ENCODE data around the gene ADAM33. TPM values are rescaled to one million over a fixed set of nuclear protein-coding genes. Genes with fewer than 3 reads are reported as not detected.

Gene ADAM33
- polyA plus RNA-seq, 2 donors = 27.3 to 83.1 TPM

DNA sequence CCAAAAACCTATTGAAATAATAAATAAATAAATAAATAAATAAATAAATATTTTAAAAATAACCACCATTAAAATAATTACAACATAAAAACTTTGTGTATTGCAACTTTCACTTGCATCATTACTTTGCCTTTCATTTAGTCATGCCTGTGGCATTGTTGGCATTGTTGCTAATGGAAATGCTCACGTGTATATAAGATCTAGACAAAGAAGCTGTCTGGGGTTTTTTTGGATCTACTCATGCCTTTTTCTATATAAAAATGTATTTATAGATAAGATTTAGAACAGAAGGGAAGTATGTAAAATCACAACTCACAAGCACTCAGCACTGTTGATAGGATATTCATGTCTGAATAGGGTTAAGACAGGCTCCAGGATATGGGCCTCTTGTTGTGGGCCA lies 46.5 kb downstream of the ADAM33 start:
- H3K4me3 ChIP-seq (ENCODE audit: low read depth in 1 of 2, low read length in 2 of 2) = no peak overlapping the region
- WGBS, 2 donors = 88 to 92% methylated on average over 1 of the region's 1 CpG
- peaks cover 0 to 5% of the 10 kb centered on the region in 2 donors for H3K36me3 ChIP-seq (ENCODE audit: control insufficient read depth in 2 of 2, insufficient read depth in 2 of 2, low read length in 1 of 2)
- H3K27ac ChIP-seq (ENCODE audit: low read depth in 2 of 2, low read length in 1 of 2) = no peak overlapping the region
- no peaks in the 10 kb centered on the region for H3K9me3 ChIP-seq (ENCODE audit: control insufficient read depth in 2 of 2, insufficient read depth in 1 of 2, low read depth in 1 of 2, low read length in 1 of 2)
- no peaks in the 10 kb centered on the region for H3K27me3 ChIP-seq (ENCODE audit: control insufficient read depth in 1 of 2, insufficient read depth in 2 of 2, low read length in 2 of 2)
- no peaks in the 10 kb centered on the region for H3K4me1 ChIP-seq (ENCODE audit: control insufficient read depth in 2 of 2, insufficient read depth in 2 of 2, low read length in 1 of 2)

DNA sequence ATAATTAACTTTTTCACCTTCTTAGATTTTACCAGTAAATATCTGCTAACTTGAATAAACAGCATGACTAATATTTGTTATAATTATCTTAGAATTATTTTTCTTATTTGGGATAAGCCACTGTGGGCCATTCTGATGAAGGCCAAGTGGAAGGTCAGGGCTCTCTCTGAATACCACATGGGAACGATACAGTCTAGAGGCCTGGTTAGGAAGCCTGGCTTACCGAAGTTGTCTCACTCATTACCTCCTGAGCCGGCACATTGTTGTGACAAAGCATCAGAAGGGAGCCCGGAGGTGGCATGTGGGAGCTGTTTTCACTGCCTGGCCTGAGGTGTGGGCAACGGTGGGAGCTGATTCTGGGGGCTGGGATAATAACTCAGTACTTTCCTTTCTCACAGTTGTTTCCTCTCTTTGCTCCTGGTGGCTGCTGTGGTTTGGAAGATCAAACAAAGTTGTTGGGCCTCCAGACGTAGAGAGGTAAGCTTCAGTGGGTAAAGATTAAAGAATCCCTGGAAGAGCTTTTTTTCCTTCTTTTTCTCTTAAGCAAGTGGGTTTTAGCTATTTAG lies 47.8 kb downstream of the ADAM33 start:
- 68 to 76% methylated on average over 6 of the region's 6 CpGs for WGBS, 2 donors
- Histone ChIP-seq H3K4me1 (ENCODE audit: control insufficient read depth in 2 of 2, insufficient read depth in 2 of 2, low read length in 1 of 2) (no peaks in the 10 kb centered on the region), H3K4me3 (ENCODE audit: low read depth in 1 of 2, low read length in 2 of 2) (no peak overlapping the region), H3K27me3 (ENCODE audit: control insufficient read depth in 1 of 2, insufficient read depth in 2 of 2, low read length in 2 of 2) (no peaks in the 10 kb centered on the region), H3K9me3 (ENCODE audit: control insufficient read depth in 2 of 2, insufficient read depth in 1 of 2, low read depth in 1 of 2, low read length in 1 of 2) (no peaks in the 10 kb centered on the region), H3K27ac (ENCODE audit: low read depth in 2 of 2, low read length in 1 of 2) (no peak overlapping the region), H3K36me3 (ENCODE audit: control insufficient read depth in 2 of 2, insufficient read depth in 2 of 2, low read length in 1 of 2) (peaks cover 1 to 2% of the 10 kb centered on the region in 2 donors)

DNA sequence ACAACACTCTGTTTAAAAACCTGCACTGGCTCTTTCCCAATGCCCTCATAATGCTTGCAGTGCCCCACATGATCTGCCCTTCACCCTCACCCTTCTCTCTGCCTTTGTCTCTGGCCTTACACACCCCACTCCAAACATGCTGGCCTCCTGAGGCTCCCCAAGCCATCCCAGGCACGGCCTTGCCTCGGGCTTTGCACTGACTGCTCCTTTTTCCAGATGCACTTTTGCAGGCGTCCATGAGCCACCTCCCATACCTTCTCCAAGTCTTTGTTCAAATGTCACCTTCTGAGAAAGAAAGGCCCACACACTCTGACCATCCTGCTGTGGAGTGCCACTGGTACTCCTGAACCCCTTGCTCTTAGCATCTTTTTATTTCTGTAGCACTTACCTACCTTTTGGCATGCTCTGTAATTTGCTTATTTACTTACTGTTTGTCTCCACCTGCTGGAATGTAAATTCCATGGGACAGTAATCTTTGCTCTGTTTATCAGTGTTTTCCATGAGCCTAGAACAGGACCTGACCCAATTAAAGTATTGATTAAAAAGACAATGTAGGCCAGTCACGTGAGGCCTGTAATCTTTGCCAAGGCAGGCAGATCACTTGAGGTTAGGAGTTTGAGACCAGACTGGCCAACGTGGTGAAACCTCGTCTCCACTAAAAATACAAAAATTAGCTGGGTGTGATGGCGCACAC lies 49.4 kb downstream of the ADAM33 start:
- WGBS, 2 donors = 79 to 93% methylated on average over 7 of the region's 7 CpGs

DNA sequence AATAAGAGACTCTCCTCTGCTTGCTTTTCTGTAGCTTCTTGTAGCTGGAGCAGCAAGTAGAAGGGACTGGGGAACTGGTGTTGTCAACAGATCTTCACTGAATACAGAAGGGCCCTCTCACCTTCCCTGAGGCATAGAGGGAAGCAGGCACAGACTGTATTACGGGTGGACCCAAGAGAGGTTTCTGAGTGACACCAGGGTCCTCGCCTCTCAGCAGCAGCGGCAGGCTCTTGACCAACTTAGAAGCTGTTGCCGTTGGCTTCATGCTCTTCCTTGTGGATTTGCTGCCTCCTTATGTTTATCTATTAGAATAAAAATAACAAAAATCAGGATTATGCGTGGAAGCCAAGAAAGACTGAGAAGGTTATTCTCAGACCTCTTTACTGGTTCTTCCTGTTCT lies 50.3 kb downstream of the ADAM33 start:
- WGBS, 2 donors = 80 to 89% methylated on average over 5 of the region's 5 CpGs
- H3K27ac ChIP-seq (ENCODE audit: low read depth in 2 of 2, low read length in 1 of 2) = no peak overlapping the region
- H3K36me3 ChIP-seq (ENCODE audit: control insufficient read depth in 2 of 2, insufficient read depth in 2 of 2, low read length in 1 of 2) = peaks cover 4 to 8% of the 10 kb centered on the region in 2 donors

More for the DNA sequence above, 49.4 kb downstream of the ADAM33 start:
- H3K27me3 ChIP-seq (ENCODE audit: control insufficient read depth in 1 of 2, insufficient read depth in 2 of 2, low read length in 2 of 2) = no peaks in the 10 kb centered on the region
- peaks cover 4 to 8% of the 10 kb centered on the region in 2 donors for H3K36me3 ChIP-seq (ENCODE audit: control insufficient read depth in 2 of 2, insufficient read depth in 2 of 2, low read length in 1 of 2)
- H3K27ac ChIP-seq (ENCODE audit: low read depth in 2 of 2, low read length in 1 of 2) = no peak overlapping the region
- H3K4me1 ChIP-seq (ENCODE audit: control insufficient read depth in 2 of 2, insufficient read depth in 2 of 2, low read length in 1 of 2) = no peaks in the 10 kb centered on the region
- no peaks in the 10 kb centered on the region for H3K9me3 ChIP-seq (ENCODE audit: control insufficient read depth in 2 of 2, insufficient read depth in 1 of 2, low read depth in 1 of 2, low read length in 1 of 2)
- H3K4me3 ChIP-seq (ENCODE audit: low read depth in 1 of 2, low read length in 2 of 2) = no peak overlapping the region

DNA sequence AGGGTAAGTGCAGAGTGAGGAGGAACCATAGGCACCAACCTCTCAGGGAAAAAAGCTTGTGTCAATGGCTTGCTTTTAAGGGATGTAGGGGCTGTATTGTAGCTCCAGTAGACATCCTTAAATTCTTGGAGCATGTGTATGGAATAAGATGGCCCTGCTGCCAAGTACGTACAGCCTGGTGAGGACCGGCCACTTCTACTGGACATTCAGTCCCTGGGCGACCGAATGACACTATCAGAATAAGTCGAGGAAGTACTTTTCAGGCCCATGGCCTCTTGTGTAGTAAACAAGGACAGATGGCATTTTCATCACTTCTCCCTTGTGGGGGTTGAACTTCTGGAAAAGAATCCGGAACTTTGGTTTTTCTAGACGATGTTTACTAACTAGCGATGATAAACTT lies 51.4 kb downstream of the ADAM33 start:
- H3K27ac ChIP-seq (ENCODE audit: low read depth in 2 of 2, low read length in 1 of 2) = no peak overlapping the region
- H3K4me3 ChIP-seq (ENCODE audit: low read depth in 1 of 2, low read length in 2 of 2) = no peak overlapping the region
- no peaks in the 10 kb centered on the region for H3K4me1 ChIP-seq (ENCODE audit: control insufficient read depth in 2 of 2, insufficient read depth in 2 of 2, low read length in 1 of 2)
- H3K9me3 ChIP-seq (ENCODE audit: control insufficient read depth in 2 of 2, insufficient read depth in 1 of 2, low read depth in 1 of 2, low read length in 1 of 2) = no peaks in the 10 kb centered on the region
- H3K27me3 ChIP-seq (ENCODE audit: control insufficient read depth in 1 of 2, insufficient read depth in 2 of 2, low read length in 2 of 2) = no peaks in the 10 kb centered on the region
- H3K36me3 ChIP-seq (ENCODE audit: control insufficient read depth in 2 of 2, insufficient read depth in 2 of 2, low read length in 1 of 2) = peaks cover 4 to 8% of the 10 kb centered on the region in 2 donors
- 76 to 92% methylated on average over 8 of the region's 8 CpGs for WGBS, 2 donors

More for the DNA sequence above, 50.3 kb downstream of the ADAM33 start:
- Histone ChIP-seq H3K27me3 (ENCODE audit: control insufficient read depth in 1 of 2, insufficient read depth in 2 of 2, low read length in 2 of 2) (no peaks in the 10 kb centered on the region), H3K9me3 (ENCODE audit: control insufficient read depth in 2 of 2, insufficient read depth in 1 of 2, low read depth in 1 of 2, low read length in 1 of 2) (no peaks in the 10 kb centered on the region), H3K4me3 (ENCODE audit: low read depth in 1 of 2, low read length in 2 of 2) (no peak overlapping the region), H3K4me1 (ENCODE audit: control insufficient read depth in 2 of 2, insufficient read depth in 2 of 2, low read length in 1 of 2) (no peaks in the 10 kb centered on the region)

DNA sequence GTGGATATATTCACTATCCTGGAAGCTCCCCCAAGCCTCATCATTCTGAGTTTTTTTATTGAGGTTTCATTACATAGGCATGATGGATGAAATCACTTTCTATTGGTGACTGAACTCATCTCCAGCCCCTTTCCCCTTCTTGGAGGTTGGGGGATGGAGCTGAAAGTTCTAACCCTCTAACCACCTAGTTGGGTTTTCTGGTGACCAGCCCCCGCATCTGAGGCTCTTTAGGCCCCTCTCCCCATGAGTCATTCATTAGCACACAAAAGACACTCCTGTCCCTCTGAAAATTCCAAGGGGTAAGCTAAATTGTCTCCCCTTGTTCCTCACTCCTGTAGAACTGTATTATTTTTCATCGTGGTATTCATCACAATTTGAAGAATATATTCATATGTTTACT lies 51.9 kb downstream of the ADAM33 start:
- no peak overlapping the region for H3K4me3 ChIP-seq (ENCODE audit: low read depth in 1 of 2, low read length in 2 of 2)
- H3K36me3 ChIP-seq (ENCODE audit: control insufficient read depth in 2 of 2, insufficient read depth in 2 of 2, low read length in 1 of 2) = peaks cover 4 to 8% of the 10 kb centered on the region in 2 donors
- no peaks in the 10 kb centered on the region for H3K27me3 ChIP-seq (ENCODE audit: control insufficient read depth in 1 of 2, insufficient read depth in 2 of 2, low read length in 2 of 2)
- H3K27ac ChIP-seq (ENCODE audit: low read depth in 2 of 2, low read length in 1 of 2) = no peak overlapping the region
- no peaks in the 10 kb centered on the region for H3K4me1 ChIP-seq (ENCODE audit: control insufficient read depth in 2 of 2, insufficient read depth in 2 of 2, low read length in 1 of 2)
- no peaks in the 10 kb centered on the region for H3K9me3 ChIP-seq (ENCODE audit: control insufficient read depth in 2 of 2, insufficient read depth in 1 of 2, low read depth in 1 of 2, low read length in 1 of 2)
- 84 to 93% methylated on average over 2 of the region's 2 CpGs for WGBS, 2 donors

DNA sequence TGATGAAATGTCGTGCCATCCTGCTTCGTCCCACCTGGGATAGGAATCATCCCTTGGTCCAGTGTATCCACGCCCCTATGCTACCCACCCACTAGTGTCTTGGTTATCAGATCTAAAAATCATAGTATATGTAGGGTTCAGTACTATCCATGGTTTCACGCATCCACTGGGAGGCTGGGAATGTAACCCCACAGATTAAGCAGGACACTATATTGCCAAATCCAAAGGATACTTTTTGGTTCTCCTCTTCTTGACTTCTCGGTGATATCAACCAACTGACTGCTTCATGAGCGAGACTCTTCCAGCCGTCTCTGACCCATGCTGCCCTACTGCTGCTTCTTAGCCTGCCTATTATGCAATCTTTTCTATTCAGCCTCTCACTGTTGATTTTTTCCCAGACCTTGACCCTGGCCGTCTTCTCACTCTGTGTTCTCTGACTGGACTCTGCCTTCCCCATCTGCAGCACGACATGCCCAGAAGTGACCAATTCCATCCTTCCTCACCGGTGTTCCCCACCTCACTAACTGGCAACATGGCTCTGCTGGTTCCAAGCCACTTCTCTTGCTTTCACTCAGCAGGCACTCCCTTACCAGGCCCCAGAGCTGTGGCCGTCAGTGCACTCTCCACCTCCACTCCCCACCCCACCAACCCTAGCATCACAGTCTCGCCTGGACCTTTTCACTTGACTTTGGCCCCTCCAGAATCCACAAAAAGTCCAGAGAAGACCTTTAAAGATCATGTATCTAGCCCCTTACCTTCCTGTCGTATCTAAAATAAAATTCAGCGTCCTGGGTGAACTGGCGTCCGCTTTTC lies 53.1 kb downstream of the ADAM33 start:
- WGBS, 2 donors = 87 to 88% methylated on average over 16 of the region's 16 CpGs
- Histone ChIP-seq H3K4me1 (ENCODE audit: control insufficient read depth in 2 of 2, insufficient read depth in 2 of 2, low read length in 1 of 2) (no peaks in the 10 kb centered on the region), H3K27ac (ENCODE audit: low read depth in 2 of 2, low read length in 1 of 2) (no peak overlapping the region), H3K4me3 (ENCODE audit: low read depth in 1 of 2, low read length in 2 of 2) (no peak overlapping the region), H3K9me3 (ENCODE audit: control insufficient read depth in 2 of 2, insufficient read depth in 1 of 2, low read depth in 1 of 2, low read length in 1 of 2) (no peaks in the 10 kb centered on the region), H3K27me3 (ENCODE audit: control insufficient read depth in 1 of 2, insufficient read depth in 2 of 2, low read length in 2 of 2) (no peaks in the 10 kb centered on the region), H3K36me3 (ENCODE audit: control insufficient read depth in 2 of 2, insufficient read depth in 2 of 2, low read length in 1 of 2) (peaks cover 4 to 6% of the 10 kb centered on the region in 2 donors)

DNA sequence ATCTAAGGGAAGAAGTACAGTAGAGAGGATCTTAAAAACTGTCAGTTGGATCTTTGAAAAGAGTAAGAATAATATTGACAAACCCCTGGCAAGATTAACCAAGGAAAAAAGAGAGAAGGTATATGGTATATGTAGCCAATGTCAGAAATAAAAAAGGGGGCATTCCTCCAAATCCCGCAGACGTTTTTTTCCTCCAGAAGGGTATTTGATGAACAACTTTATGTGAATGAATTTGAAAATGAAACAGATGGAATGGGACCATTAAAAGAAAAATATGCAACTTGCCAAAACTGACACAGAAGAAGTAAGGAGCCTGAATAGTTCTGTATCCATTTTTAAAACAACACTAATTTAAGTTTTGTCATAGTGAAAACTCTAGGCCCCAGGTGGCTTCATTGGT lies 54.3 kb downstream of the ADAM33 start:
- 89 to 93% methylated on average over 2 of the region's 2 CpGs for WGBS, 2 donors
- no peak overlapping the region for H3K27ac ChIP-seq (ENCODE audit: low read depth in 2 of 2, low read length in 1 of 2)
- H3K36me3 ChIP-seq (ENCODE audit: control insufficient read depth in 2 of 2, insufficient read depth in 2 of 2, low read length in 1 of 2) = peaks cover 4 to 6% of the 10 kb centered on the region in 2 donors
- no peaks in the 10 kb centered on the region for H3K4me1 ChIP-seq (ENCODE audit: control insufficient read depth in 2 of 2, insufficient read depth in 2 of 2, low read length in 1 of 2)
- no peaks in the 10 kb centered on the region for H3K27me3 ChIP-seq (ENCODE audit: control insufficient read depth in 1 of 2, insufficient read depth in 2 of 2, low read length in 2 of 2)
- no peak overlapping the region for H3K4me3 ChIP-seq (ENCODE audit: low read depth in 1 of 2, low read length in 2 of 2)
- H3K9me3 ChIP-seq (ENCODE audit: control insufficient read depth in 2 of 2, insufficient read depth in 1 of 2, low read depth in 1 of 2, low read length in 1 of 2) = no peaks in the 10 kb centered on the region

DNA sequence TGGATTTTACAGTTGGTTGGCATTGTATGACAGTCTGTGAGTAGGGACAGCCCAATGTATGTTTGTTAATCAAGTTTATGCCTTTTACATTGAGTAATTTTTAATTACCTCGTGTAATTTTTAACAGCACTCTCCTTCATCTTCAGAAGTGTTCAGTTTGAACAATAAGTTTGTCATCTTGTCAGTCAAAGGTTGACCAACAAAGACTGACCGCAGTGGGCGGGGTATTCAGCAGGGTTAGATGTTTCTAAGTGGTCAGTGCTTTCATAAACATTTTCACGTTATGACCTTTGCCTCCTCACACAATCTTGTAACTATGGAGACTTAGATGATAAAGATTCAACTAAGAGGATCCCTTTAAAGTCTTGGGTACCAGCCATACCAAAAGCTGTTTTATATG lies 59.4 kb downstream of the ADAM33 start:
- Histone ChIP-seq H3K4me3 (ENCODE audit: low read depth in 1 of 2, low read length in 2 of 2) (no peak overlapping the region), H3K36me3 (ENCODE audit: control insufficient read depth in 2 of 2, insufficient read depth in 2 of 2, low read length in 1 of 2) (peaks cover 0 to 3% of the 10 kb centered on the region in 2 donors), H3K4me1 (ENCODE audit: control insufficient read depth in 2 of 2, insufficient read depth in 2 of 2, low read length in 1 of 2) (no peaks in the 10 kb centered on the region), H3K27me3 (ENCODE audit: control insufficient read depth in 1 of 2, insufficient read depth in 2 of 2, low read length in 2 of 2) (no peaks in the 10 kb centered on the region), H3K27ac (ENCODE audit: low read depth in 2 of 2, low read length in 1 of 2) (no peak overlapping the region), H3K9me3 (ENCODE audit: control insufficient read depth in 2 of 2, insufficient read depth in 1 of 2, low read depth in 1 of 2, low read length in 1 of 2) (no peaks in the 10 kb centered on the region)
- 84 to 87% methylated on average over 4 of the region's 4 CpGs for WGBS, 2 donors
